Neural cell (in vitro differentiated cells): ENCODE measurements around the gene FAM98C. TPM values are rescaled to one million over a fixed set of nuclear protein-coding genes. Genes with fewer than 3 reads are reported as not detected.

ENCODE experiments used
- H2AFZ ChIP-seq: fragments of 200-600, 300-800 bp; sonication (generic), shearing (Covaris generic); 2 replicates; pipeline ENCODE4 v1.6.0; 2014; ENCODE audit warnings: low read depth, mild to moderate bottlenecking, antibody characterized with exemption, low read length, moderate library complexity
- H3F3A ChIP-seq: fragments of 200-600 bp; shearing (Covaris generic); 2 replicates; pipeline ENCODE4 v1.6.1; 2016; ENCODE audit warnings: mild to moderate bottlenecking, moderate library complexity, mixed read lengths, antibody characterized with exemption, low read length; ENCODE audit not compliant: insufficient read depth, poor library complexity, severe bottlenecking
- H3K27ac ChIP-seq: fragments of 200-600, 300-800 bp; sonication (generic), shearing (Covaris generic); 2 replicates; pipeline ENCODE4 v1.5.1; 2014; ENCODE audit warnings: mild to moderate bottlenecking, low read length, moderate library complexity
- H3K27me3 ChIP-seq: fragments of 300-800, 200-600 bp; sonication (generic), shearing (Covaris generic); 2 replicates; pipeline ENCODE4 v1.6.0; 2014; ENCODE audit warnings: mild to moderate bottlenecking, low read depth, low read length, moderate library complexity; ENCODE audit not compliant: insufficient read depth
- H3K36me3 ChIP-seq: fragments of 300-800, 200-600 bp; sonication (generic), shearing (Covaris generic); 2 replicates; pipeline ENCODE4 v1.5.1; 2014; ENCODE audit warnings: mild to moderate bottlenecking, antibody characterized with exemption, low read length, moderate library complexity; ENCODE audit not compliant: insufficient read depth
- H3K4me2 ChIP-seq: fragments of 300-800, 200-600 bp; sonication (generic), shearing (Covaris generic); 2 replicates; pipeline ENCODE4 v1.6.0; 2014; ENCODE audit warnings: mild to moderate bottlenecking, low read length
- H3K4me3 ChIP-seq: fragments of 300-800, 200-600 bp; sonication (generic), shearing (Covaris generic); 2 replicates; pipeline ENCODE4 v1.5.1; 2014; ENCODE audit warnings: mild to moderate bottlenecking, low read length, moderate library complexity
- H3K79me2 ChIP-seq: fragments of 200-600 bp; shearing (Covaris generic); replicated peaks from 2 replicates; pipeline ENCODE4 v1.6.0; 2014; ENCODE audit warnings: mild to moderate bottlenecking, low read length, moderate library complexity; ENCODE audit not compliant: insufficient read depth
- H3K9ac ChIP-seq: fragments of 300-800, 200-600 bp; sonication (generic), shearing (Covaris generic); 2 replicates; pipeline ENCODE4 v1.6.1; 2016; ENCODE audit warnings: mild to moderate bottlenecking, low read length, mixed read lengths
- H3K9me2 ChIP-seq: fragments of 200-600 bp; shearing (Covaris generic); 2 replicates; pipeline ENCODE4 v1.6.1; 2016; ENCODE audit warnings: mild to moderate bottlenecking, low read length, mixed read lengths; ENCODE audit not compliant: insufficient read depth
- H3K9me3 ChIP-seq: fragments of 200-600, 300-800 bp; sonication (generic), shearing (Covaris generic); 2 replicates; pipeline ENCODE4 v1.6.1; 2016; ENCODE audit warnings: mild to moderate bottlenecking, mixed run types, low read length, moderate library complexity, mixed read lengths
- H4K20me1 ChIP-seq: fragments of 200-600 bp; shearing (Covaris generic); 2 replicates; pipeline ENCODE4 v1.6.1; 2016; ENCODE audit warnings: mild to moderate bottlenecking, mixed run types; ENCODE audit not compliant: insufficient read depth
- EP300 ChIP-seq: fragments of 450-650 bp; conservative IDR thresholded peaks from 2 replicates; pipeline ENCODE4 v1.6.1; 2014; ENCODE audit warnings: antibody characterized with exemption, mild to moderate bottlenecking, moderate library complexity; ENCODE audit not compliant: poor library complexity, severe bottlenecking
- EZH2 ChIP-seq: fragments of 200-600, 300-800 bp; shearing (Covaris generic), sonication (generic); IDR thresholded peaks from 2 replicates; pipeline ENCODE4 v1.6.1; 2014; ENCODE audit warnings: antibody characterized with exemption, low read length, borderline replicate concordance, mild to moderate bottlenecking; ENCODE audit not compliant: insufficient read depth, poor library complexity, severe bottlenecking
- MXI1 ChIP-seq: fragments of 450-650 bp; conservative IDR thresholded peaks from 2 replicates; pipeline ENCODE4 v1.6.1; 2014; ENCODE audit warnings: antibody characterized with exemption, mild to moderate bottlenecking; ENCODE audit not compliant: poor library complexity, severe bottlenecking
- POLR2AphosphoS5 ChIP-seq: IDR thresholded peaks from 2 replicates; pipeline ENCODE4 v1.6.1; 2012
- RAD21 ChIP-seq: fragments of 450-650 bp; conservative IDR thresholded peaks from 2 replicates; pipeline ENCODE4 v1.6.1; 2014; ENCODE audit warnings: antibody characterized with exemption, mild to moderate bottlenecking, moderate library complexity
- SMC3 ChIP-seq: fragments of 450-650 bp; conservative IDR thresholded peaks from 2 replicates; pipeline ENCODE4 v1.6.1; 2014; ENCODE audit warnings: antibody characterized with exemption, mild to moderate bottlenecking, moderate library complexity; ENCODE audit not compliant: poor library complexity
- TAF1 ChIP-seq: IDR thresholded peaks from 2 replicates; pipeline ENCODE4 v1.6.1; 2012; ENCODE audit warnings: low read depth
- polyA plus RNA-seq: library from polyadenylated mRNA; depleted of rRNA; stranded (reverse); fragments of >200 nt; gene quantifications from 2 replicates; pipeline ENCODE4 v1.2.3, GENCODE V29; 2014
- TF ChIP-seq, protein P1 (sequence below): fragments of 450-650 bp; IDR thresholded peaks from 2 replicates; pipeline ENCODE4 v1.5.1; 2014; ENCODE audit warnings: antibody characterized with exemption, mild to moderate bottlenecking, moderate library complexity; ENCODE audit not compliant: poor library complexity, severe bottlenecking
- TF ChIP-seq, protein P2 (sequence below): IDR thresholded peaks from 2 replicates; pipeline ENCODE4 v1.6.1; 2012; ENCODE audit warnings: borderline replicate concordance

Gene FAM98C
- polyA plus RNA-seq, 1 donor from 2014 or later, result 79.3 TPM

DNA sequence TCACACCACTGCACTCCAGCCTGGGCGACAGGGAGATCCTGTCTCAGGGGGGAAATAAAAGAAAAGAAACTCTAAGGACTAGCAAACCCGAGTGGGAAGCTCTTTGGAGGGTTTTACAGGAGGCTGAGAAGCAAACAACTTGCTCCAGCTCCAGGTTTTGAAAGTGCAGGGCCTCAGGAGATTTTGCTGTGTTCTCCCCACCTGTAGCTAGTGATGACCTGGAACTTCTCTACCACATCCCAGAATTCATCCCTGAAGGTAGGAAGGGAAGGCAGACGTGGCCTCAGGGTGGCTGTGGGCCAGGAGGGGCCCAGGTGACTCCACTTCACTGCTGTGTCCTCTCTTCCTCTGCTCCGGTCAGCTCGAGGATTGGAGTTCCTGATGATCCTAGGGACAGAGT, 44.8 kb upstream of the FAM98C start:
- TF ChIP-seq POLR2AphosphoS5, result no peak
- TF ChIP-seq MXI1, result no peak
- H3F3A ChIP-seq, result no peaks in the 10 kb centered on the region
- H3K79me2 ChIP-seq, result no peaks in the 10 kb centered on the region
- H3K27ac ChIP-seq, result no peak overlapping the region
- H4K20me1 ChIP-seq, result no peaks in the 10 kb centered on the region
- no peak overlapping the region for H2AFZ ChIP-seq
- no peaks in the 10 kb centered on the region for H3K9me2 ChIP-seq
- H3K4me2 ChIP-seq, result no peak overlapping the region
- no peak overlapping the region for H3K4me3 ChIP-seq
- no peak overlapping the region for H3K9ac ChIP-seq
- H3K9me3 ChIP-seq, result no peaks in the 10 kb centered on the region
- H3K36me3 ChIP-seq, result no peaks in the 10 kb centered on the region
- H3K27me3 ChIP-seq, result peaks cover 23% of the 10 kb centered on the region

DNA sequence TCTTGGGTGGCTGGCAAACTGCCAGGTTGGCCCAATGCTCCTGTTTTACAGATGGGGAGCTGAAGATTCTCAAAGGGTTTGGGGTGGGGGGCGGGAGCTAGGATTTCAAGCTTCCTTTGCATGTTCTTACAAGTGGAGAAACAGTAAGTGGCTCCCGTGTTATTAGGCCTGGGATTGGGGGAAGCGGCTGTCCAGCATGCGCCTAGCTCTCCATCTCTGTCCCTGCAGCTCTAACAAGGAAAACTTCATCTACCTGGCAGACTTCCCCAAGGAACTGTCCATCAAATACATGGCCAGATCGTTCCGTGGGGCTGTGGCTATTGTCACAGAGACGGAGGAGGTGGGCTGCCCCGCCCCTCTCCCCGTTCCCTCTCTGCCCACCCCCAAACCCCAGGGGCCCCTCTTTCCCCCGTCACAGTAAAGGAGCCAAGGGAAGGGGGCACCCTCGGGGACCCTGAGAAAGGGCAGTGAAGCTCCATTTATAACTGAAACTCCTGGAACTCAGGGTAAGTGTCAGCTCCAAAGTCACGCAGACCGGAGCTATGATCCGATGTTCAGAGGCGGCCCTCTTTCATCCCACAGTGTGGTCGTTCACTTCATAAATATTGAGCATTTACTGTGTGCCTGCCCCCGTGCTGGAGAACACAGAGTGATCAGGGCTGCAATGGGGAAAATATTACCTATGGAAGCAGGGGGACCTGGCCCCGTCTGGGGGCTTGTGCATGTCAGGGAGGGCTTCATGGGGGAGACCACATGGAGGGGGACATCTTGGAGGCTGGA, 43.5 kb upstream of the FAM98C start:
- Histone ChIP-seq H3K4me3 (no peak overlapping the region), H3K27me3 (peaks cover 23% of the 10 kb centered on the region)
- TF ChIP-seq MXI1 (no peak), EZH2 (no peak), TAF1 (no peak), POLR2AphosphoS5 (no peak), SMC3 (no peak), RAD21 (no peak), EP300 (no peak)
- TF ChIP-seq, protein P1, sequence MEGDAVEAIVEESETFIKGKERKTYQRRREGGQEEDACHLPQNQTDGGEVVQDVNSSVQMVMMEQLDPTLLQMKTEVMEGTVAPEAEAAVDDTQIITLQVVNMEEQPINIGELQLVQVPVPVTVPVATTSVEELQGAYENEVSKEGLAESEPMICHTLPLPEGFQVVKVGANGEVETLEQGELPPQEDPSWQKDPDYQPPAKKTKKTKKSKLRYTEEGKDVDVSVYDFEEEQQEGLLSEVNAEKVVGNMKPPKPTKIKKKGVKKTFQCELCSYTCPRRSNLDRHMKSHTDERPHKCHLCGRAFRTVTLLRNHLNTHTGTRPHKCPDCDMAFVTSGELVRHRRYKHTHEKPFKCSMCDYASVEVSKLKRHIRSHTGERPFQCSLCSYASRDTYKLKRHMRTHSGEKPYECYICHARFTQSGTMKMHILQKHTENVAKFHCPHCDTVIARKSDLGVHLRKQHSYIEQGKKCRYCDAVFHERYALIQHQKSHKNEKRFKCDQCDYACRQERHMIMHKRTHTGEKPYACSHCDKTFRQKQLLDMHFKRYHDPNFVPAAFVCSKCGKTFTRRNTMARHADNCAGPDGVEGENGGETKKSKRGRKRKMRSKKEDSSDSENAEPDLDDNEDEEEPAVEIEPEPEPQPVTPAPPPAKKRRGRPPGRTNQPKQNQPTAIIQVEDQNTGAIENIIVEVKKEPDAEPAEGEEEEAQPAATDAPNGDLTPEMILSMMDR, result no peak
- TF ChIP-seq, protein P2, sequence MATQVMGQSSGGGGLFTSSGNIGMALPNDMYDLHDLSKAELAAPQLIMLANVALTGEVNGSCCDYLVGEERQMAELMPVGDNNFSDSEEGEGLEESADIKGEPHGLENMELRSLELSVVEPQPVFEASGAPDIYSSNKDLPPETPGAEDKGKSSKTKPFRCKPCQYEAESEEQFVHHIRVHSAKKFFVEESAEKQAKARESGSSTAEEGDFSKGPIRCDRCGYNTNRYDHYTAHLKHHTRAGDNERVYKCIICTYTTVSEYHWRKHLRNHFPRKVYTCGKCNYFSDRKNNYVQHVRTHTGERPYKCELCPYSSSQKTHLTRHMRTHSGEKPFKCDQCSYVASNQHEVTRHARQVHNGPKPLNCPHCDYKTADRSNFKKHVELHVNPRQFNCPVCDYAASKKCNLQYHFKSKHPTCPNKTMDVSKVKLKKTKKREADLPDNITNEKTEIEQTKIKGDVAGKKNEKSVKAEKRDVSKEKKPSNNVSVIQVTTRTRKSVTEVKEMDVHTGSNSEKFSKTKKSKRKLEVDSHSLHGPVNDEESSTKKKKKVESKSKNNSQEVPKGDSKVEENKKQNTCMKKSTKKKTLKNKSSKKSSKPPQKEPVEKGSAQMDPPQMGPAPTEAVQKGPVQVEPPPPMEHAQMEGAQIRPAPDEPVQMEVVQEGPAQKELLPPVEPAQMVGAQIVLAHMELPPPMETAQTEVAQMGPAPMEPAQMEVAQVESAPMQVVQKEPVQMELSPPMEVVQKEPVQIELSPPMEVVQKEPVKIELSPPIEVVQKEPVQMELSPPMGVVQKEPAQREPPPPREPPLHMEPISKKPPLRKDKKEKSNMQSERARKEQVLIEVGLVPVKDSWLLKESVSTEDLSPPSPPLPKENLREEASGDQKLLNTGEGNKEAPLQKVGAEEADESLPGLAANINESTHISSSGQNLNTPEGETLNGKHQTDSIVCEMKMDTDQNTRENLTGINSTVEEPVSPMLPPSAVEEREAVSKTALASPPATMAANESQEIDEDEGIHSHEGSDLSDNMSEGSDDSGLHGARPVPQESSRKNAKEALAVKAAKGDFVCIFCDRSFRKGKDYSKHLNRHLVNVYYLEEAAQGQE, result no peak

More for the DNA sequence above, 43.5 kb upstream of the FAM98C start:
- Histone ChIP-seq H4K20me1 (no peaks in the 10 kb centered on the region), H3K27ac (no peak overlapping the region), H3F3A (no peaks in the 10 kb centered on the region), H3K4me2 (no peak overlapping the region), H3K9ac (no peak overlapping the region), H3K79me2 (no peaks in the 10 kb centered on the region), H3K36me3 (no peaks in the 10 kb centered on the region), H3K9me2 (no peaks in the 10 kb centered on the region), H3K9me3 (no peaks in the 10 kb centered on the region), H2AFZ (no peak overlapping the region)
